Ovary (tissue), 3 donors: ENCODE data around the gene OCA2.

Experiments used
- CTCF ChIP-seq, 3 donors: fragments of 450-650 bp in 2 of 3; fragments of 200-600 bp in 1 of 3; IDR thresholded peaks; one replicate each; pipeline versions ENCODE4 v1.5.1 to v1.8.0; 2016 to 2022; ENCODE audit warnings: antibody characterized with exemption in 3 of 3, mild to moderate bottlenecking in 1 of 3
- POLR2A ChIP-seq: fragments of 450-650 bp; IDR thresholded peaks from one replicate; pipeline ENCODE4 v1.6.1; 2017; ENCODE audit warnings: antibody characterized with exemption, mild to moderate bottlenecking, moderate library complexity
- donor health status: DM: no; HTN: no; CAD: no.

- TF ChIP-seq CTCF (IDR thresholded peaks at IDR 0.05) (no peak), POLR2A (no peak)
These were observed 278.4 kb downstream of the OCA2 start for GRCh38 chr15:27820722-27821121.
